ENCODE data around the gene CTBP2. TPM values are rescaled to one million over a fixed set of nuclear protein-coding genes. Genes with fewer than 3 reads are reported as not detected.

The CTBP2 gene
- polyA plus RNA-seq, 1 donor (not counting 4 experiments of a cell fraction or from before 2014, with no cell fraction given): 76.0 TPM

- no peak overlapping the region for H3K9ac ChIP-seq (ENCODE audit: control insufficient read depth, extremely low read depth, insufficient read depth, low read length)
- no peak overlapping the region for H2AFZ ChIP-seq (ENCODE audit: control insufficient read depth, low read length)
- dilution Hi-C loops (cut with MboI; ENCODE audit: extremely low pct_ligation_motif_present, low sequenced_read_pairs): no loop called here
- DNase-seq (ENCODE audit: low read depth, low spot score) (no peak), FAIRE-seq (no peak)
- H3K4me1 ChIP-seq (ENCODE audit: control insufficient read depth, extremely low read depth, insufficient read depth, low read length): peaks cover 59% of the 10 kb centered on the region
- H3K9me1 ChIP-seq (ENCODE audit: control insufficient read depth, extremely low read depth, insufficient read depth, low read length): peaks cover 9% of the 10 kb centered on the region
- peaks cover 6 to 11% of the 10 kb centered on the region in 2 experiments for H3K36me3 ChIP-seq (ENCODE audit: control insufficient read depth in 2 of 2, extremely low read depth in 1 of 2, insufficient read depth in 2 of 2, low read length in 2 of 2)
- H3K27me3 ChIP-seq (ENCODE audit: control insufficient read depth, extremely low read depth, insufficient read depth, low read length): no peaks in the 10 kb centered on the region
- H3K4me3 ChIP-seq (ENCODE audit: control insufficient read depth in 2 of 3, extremely low read depth in 1 of 3, insufficient read depth in 2 of 3, low read depth in 1 of 3, low read length in 3 of 3): no peak overlapping the region
- H3K4me2 ChIP-seq (ENCODE audit: control insufficient read depth, extremely low read depth, insufficient read depth, low read depth, low read length): no peak overlapping the region
- peak overlapping the region; percentile 30 for H3K27ac ChIP-seq (ENCODE audit: control insufficient read depth, insufficient read depth, low read length)
- H4K20me1 ChIP-seq (ENCODE audit: control insufficient read depth, extremely low read depth, insufficient read depth, low read length): peaks cover 35% of the 10 kb centered on the region
- TF ChIP-seq CTCF (optimal IDR thresholded peaks at IDR 0.05 in 1 of 3, IDR thresholded peaks at IDR 0.05 in 1 of 3, conservative IDR thresholded peaks at IDR 0.05 in 1 of 3; ENCODE audit: extremely low read depth in 1 of 3, insufficient read depth in 2 of 3, low read length in 3 of 3) (no peak), EZH2 (IDR thresholded peaks at IDR 0.05; ENCODE audit: low read length) (no peak)
- H3K79me2 ChIP-seq (ENCODE audit: control insufficient read depth, insufficient read depth, low read length): peaks cover 94% of the 10 kb centered on the region
- H3K9me3 ChIP-seq (ENCODE audit: control insufficient read depth, low read depth, low read length): no peaks in the 10 kb centered on the region
These were observed 14.7 kb downstream of the CTBP2 start for GRCh38 chr10:125145636-125146035.

- FAIRE-seq: no peak
- Histone ChIP-seq H3K27me3 (ENCODE audit: control insufficient read depth, extremely low read depth, insufficient read depth, low read length) (no peaks in the 10 kb centered on the region), H3K4me3 (ENCODE audit: control insufficient read depth in 2 of 3, extremely low read depth in 1 of 3, insufficient read depth in 2 of 3, low read depth in 1 of 3, low read length in 3 of 3) (no peak overlapping the region), H3K9me1 (ENCODE audit: control insufficient read depth, extremely low read depth, insufficient read depth, low read length) (peaks cover 9% of the 10 kb centered on the region), H3K9ac (ENCODE audit: control insufficient read depth, extremely low read depth, insufficient read depth, low read length) (no peak overlapping the region), H3K36me3 (ENCODE audit: control insufficient read depth in 2 of 2, extremely low read depth in 1 of 2, insufficient read depth in 2 of 2, low read length in 2 of 2) (peaks cover 6 to 13% of the 10 kb centered on the region in 2 experiments), H3K4me1 (ENCODE audit: control insufficient read depth, extremely low read depth, insufficient read depth, low read length) (peaks cover 55% of the 10 kb centered on the region), H2AFZ (ENCODE audit: control insufficient read depth, low read length) (no peak overlapping the region), H3K4me2 (ENCODE audit: control insufficient read depth, extremely low read depth, insufficient read depth, low read depth, low read length) (peak overlapping the region; percentile 9), H3K27ac (ENCODE audit: control insufficient read depth, insufficient read depth, low read length) (peak overlapping the region; percentile 30), H3K9me3 (ENCODE audit: control insufficient read depth, low read depth, low read length) (no peaks in the 10 kb centered on the region), H3K79me2 (ENCODE audit: control insufficient read depth, insufficient read depth, low read length) (peaks cover 94% of the 10 kb centered on the region), H4K20me1 (ENCODE audit: control insufficient read depth, extremely low read depth, insufficient read depth, low read length) (peaks cover 37% of the 10 kb centered on the region)
- no peak for DNase-seq (ENCODE audit: low read depth, low spot score)
- dilution Hi-C loops (cut with MboI; ENCODE audit: extremely low pct_ligation_motif_present, low sequenced_read_pairs): no loop called here
- TF ChIP-seq EZH2 (IDR thresholded peaks at IDR 0.05; ENCODE audit: low read length): no peak
- TF ChIP-seq CTCF (optimal IDR thresholded peaks at IDR 0.05 in 1 of 3, IDR thresholded peaks at IDR 0.05 in 1 of 3, conservative IDR thresholded peaks at IDR 0.05 in 1 of 3; ENCODE audit: extremely low read depth in 1 of 3, insufficient read depth in 2 of 3, low read length in 3 of 3): peak; percentile 65 to 69 (median 67)
These were observed 15.4 kb downstream of the CTBP2 start for GRCh38 chr10:125144693-125145623.

All from keratinocyte (primary cell).